Fibroblast of mammary gland (primary cell): Measurements from ENCODE around the gene DCAF5.
A peak's percentile ranks its signal among the peaks of the same experiment; 100 is the strongest.

Experiments used
- DNase-seq: peaks from one replicate; pipeline ENCODE4 v3.0.0-alpha.2; 2010; ENCODE audit warnings: low read depth
- H3K4me3 ChIP-seq: 2 replicates; pipeline ENCODE4 v1.5.1; 2011; ENCODE audit warnings: low read depth, mild to moderate bottlenecking, low read length, moderate library complexity; ENCODE audit not compliant: control insufficient read depth
- CTCF ChIP-seq: conservative IDR thresholded peaks from 2 replicates; pipeline ENCODE4 v1.5.1; 2011; ENCODE audit warnings: low read depth, low read length, inconsistent platforms; ENCODE audit not compliant: control insufficient read depth, insufficient read depth

Gene DCAF5

GRCh38 chr14:69154779-69155178 lies 1.9 kb upstream of the DCAF5 start:
- DNase-seq, result no peak
- no peak for TF ChIP-seq CTCF
- H3K4me3 ChIP-seq, result no peak overlapping the region

GRCh38 chr14:69153873-69154270 lies 953 bp upstream of the DCAF5 start:
- DNase-seq, result peak; percentile 37
- H3K4me3 ChIP-seq, result peak overlapping the region; percentile 71
- TF ChIP-seq CTCF, result no peak

GRCh38 chr14:69153152-69153872 lies 393 bp upstream of the DCAF5 start:
- peak overlapping the region; percentile 71 for H3K4me3 ChIP-seq
- no peak for TF ChIP-seq CTCF
- DNase-seq, result peak; percentile 90

- H3K4me3 ChIP-seq, result peak overlapping the region; percentile 71
- TF ChIP-seq CTCF, result no peak
- DNase-seq, result peak; percentile 40
Observed at GRCh38 chr14:69152181-69152901, 578 bp downstream of the DCAF5 start.

- TF ChIP-seq CTCF, result peak; percentile 27
- peak; percentile 53 for DNase-seq
- H3K4me3 ChIP-seq, result peak overlapping the region; percentile 71
Observed at GRCh38 chr14:69151458-69152180, 1.3 kb downstream of the DCAF5 start.

- peak; percentile 40 for DNase-seq
- no peak for TF ChIP-seq CTCF
- no peak overlapping the region for H3K4me3 ChIP-seq
Observed at GRCh38 chr14:69149461-69150244, 3.3 kb downstream of the DCAF5 start.
